ENCODE measurements around the gene DYNLRB1. TPM values are rescaled to one million over a fixed set of nuclear protein-coding genes. Genes with fewer than 3 reads are reported as not detected.

The DYNLRB1 gene
- total RNA-seq, 4 donors from 2014 or later = 20.8 to 289 (median 149) TPM

DNA sequence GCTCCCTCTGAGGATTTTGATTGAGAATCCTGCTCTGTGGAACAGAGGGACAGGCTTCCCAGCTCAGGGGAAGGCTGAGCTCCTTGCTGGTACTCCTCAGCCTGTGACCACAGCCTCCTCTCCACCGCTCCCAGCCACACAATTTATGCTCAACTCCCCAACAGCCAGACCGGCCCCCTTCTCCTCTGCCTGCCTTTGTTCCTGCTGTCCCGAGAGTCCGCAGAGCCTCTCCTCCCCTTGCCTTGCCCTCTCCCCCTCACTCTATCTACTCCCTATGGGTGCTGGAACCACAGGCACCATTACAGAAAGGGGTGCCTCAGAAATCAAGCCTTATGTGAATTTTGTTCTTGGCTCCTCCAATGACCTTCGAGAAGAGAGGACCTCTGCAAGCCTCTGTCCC is 58.2 kb downstream of the DYNLRB1 start:
- no peak for TF ChIP-seq POLR2A (IDR thresholded peaks at IDR 0.05)
- TF ChIP-seq CTCF (IDR thresholded peaks at IDR 0.05) = no peak
- Histone ChIP-seq H3K4me3 (no peak overlapping the region), H3K27ac (no peak overlapping the region), H3K4me1 (no peaks in the 10 kb centered on the region), H3K27me3 (no peaks in the 10 kb centered on the region), H3K36me3 (no peaks in the 10 kb centered on the region), H3K9me3 (no peaks in the 10 kb centered on the region)
- DNase-seq = no peak
- intact Hi-C loops (cut with DNase I; ENCODE audit: low total_unique reads) = no loop called here

DNA sequence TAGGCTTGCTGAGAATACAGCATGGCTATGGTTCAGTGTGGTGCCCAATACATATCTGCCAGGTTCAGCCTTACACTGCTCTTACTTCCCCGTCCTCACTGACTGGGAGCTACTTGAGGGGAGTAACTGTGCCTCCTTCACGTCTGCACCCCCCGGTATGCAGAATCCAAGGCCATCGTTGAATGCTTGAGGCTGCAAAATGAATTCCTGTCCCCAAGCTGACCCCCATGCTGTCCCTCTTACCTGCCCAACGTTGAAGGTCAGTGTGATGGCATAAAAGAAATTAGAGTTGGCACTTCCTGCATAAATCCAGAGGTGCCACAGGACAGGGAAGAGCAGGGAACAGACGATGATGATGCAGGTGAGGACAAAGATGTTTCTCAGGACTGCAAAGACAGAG is 58.6 kb downstream of the DYNLRB1 start:
- no peak overlapping the region for H3K4me3 ChIP-seq
- TF ChIP-seq CTCF (IDR thresholded peaks at IDR 0.05) (no peak), POLR2A (IDR thresholded peaks at IDR 0.05) (no peak)
- DNase-seq = no peak
- H3K27ac ChIP-seq = no peak overlapping the region
- H3K27me3 ChIP-seq = no peaks in the 10 kb centered on the region
- no peaks in the 10 kb centered on the region for H3K4me1 ChIP-seq
- no peaks in the 10 kb centered on the region for H3K9me3 ChIP-seq
- no peaks in the 10 kb centered on the region for H3K36me3 ChIP-seq
- intact Hi-C loops (cut with DNase I; ENCODE audit: low total_unique reads) = no loop called here

DNA sequence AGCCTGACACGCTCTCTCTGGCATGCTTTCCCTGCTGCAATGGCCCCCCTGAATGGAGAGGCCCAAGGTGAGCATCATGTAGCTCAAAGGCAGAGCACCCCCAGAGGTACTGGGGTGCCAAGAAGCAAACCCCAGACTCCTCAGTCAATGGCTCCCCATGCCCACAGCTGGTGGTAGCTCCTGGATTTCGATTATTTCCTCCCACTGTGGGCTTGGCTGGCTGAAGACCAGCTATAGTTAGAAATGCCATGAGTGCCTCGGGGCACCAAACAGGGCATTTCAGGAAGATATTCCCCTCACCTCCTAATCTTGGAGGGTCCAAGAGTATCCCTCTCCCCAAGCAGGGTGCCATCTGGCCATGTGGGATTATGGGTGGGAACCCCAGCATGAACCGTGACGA is 59.0 kb downstream of the DYNLRB1 start:
- intact Hi-C loops (cut with DNase I; ENCODE audit: low total_unique reads) = no loop called here
- Histone ChIP-seq H3K4me1 (no peaks in the 10 kb centered on the region), H3K4me3 (no peak overlapping the region), H3K36me3 (no peaks in the 10 kb centered on the region), H3K27me3 (no peaks in the 10 kb centered on the region), H3K9me3 (no peaks in the 10 kb centered on the region), H3K27ac (no peak overlapping the region)
- no peak for TF ChIP-seq POLR2A (IDR thresholded peaks at IDR 0.05)
- no peak for TF ChIP-seq CTCF (IDR thresholded peaks at IDR 0.05)
- no peak for DNase-seq

DNA sequence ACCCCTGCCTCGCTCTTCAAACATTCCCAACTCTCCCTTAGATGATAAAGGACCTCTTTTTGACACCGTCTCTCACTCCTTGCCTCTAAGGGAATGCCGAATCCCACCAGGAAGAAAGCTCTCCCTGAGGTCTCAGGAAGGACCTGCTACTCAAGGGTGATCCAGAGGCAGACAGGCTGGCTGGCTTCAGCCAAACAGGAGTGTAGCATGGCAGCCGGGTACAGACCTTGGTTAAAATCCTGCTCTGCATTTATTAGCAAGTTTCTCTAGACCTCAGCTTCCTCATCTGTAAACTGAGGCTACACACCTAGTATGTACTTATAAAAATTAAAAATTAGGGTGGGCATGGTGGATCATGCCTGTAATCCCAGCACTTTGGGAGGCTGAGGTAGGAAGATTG is 59.5 kb downstream of the DYNLRB1 start:
- Histone ChIP-seq H3K27me3 (no peaks in the 10 kb centered on the region), H3K4me1 (no peaks in the 10 kb centered on the region), H3K27ac (no peak overlapping the region), H3K36me3 (no peaks in the 10 kb centered on the region), H3K4me3 (no peak overlapping the region), H3K9me3 (no peaks in the 10 kb centered on the region)
- intact Hi-C loops (cut with DNase I; ENCODE audit: low total_unique reads) = no loop called here
- no peak for DNase-seq
- no peak for TF ChIP-seq CTCF (IDR thresholded peaks at IDR 0.05)
- no peak for TF ChIP-seq POLR2A (IDR thresholded peaks at IDR 0.05)

DNA sequence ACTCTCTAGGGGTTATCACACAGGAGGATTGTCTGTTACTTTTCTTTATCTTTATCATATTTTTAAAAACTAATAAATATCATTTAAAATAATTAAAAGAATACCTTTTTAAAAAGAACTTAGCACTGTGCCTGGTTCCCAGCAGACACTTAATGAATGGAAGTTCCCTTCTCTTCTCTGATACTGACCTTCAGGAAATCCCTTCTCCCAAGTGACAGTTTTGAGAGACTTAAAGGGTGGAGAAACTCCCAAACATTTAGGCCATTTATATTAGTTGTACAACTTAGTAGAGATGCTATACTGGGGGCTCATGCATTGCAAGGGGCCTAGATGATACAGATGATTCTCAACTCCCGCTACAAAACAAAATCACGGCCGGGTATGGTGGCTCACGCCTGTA is 60.8 kb downstream of the DYNLRB1 start:
- Histone ChIP-seq H3K4me1 (peaks cover 3 to 6% of the 10 kb centered on the region in 2 donors), H3K36me3 (no peaks in the 10 kb centered on the region), H3K4me3 (no peak overlapping the region), H3K27me3 (no peaks in the 10 kb centered on the region), H3K9me3 (no peaks in the 10 kb centered on the region), H3K27ac (no peak overlapping the region)
- no peak for DNase-seq
- TF ChIP-seq POLR2A (IDR thresholded peaks at IDR 0.05) (no peak), CTCF (IDR thresholded peaks at IDR 0.05) (no peak)
- intact Hi-C loops (cut with DNase I; ENCODE audit: low total_unique reads) = no loop called here
